HG03342 (cell line): ENCODE data around the gene DOK4.
"Not testable (repeated sequence)": the region's sequence is repeated elsewhere in the genome, so short reads cannot be mapped to it uniquely, and the experiment has no call there.

Experiments used
- ATAC-seq: cut with Tn5 transposase; IDR thresholded peaks from one replicate; pipeline ENCODE4 v1.9.1; 2021; ENCODE audit warnings: mild to moderate bottlenecking, moderate library complexity; ENCODE audit not compliant: unreplicated experiment

The DOK4 gene

GRCh38 chr16:57452021-57452420 is 34.3 kb downstream of the DOK4 start:
- ATAC-seq, result no peak

- peak; percentile 97 for ATAC-seq
Observed at GRCh38 chr16:57447186-57447962, 38.9 kb downstream of the DOK4 start, which contains the start of the genes CIAPIN1 and COQ9. Gene CIAPIN1 (minus strand): TSS chr16:57447385. CDS start chr16:57440928, 6,457 bp downstream. Gene COQ9 (plus strand): TSS chr16:57447479. CDS start chr16:57447506, 27 bp downstream.

GRCh38 chr16:57446531-57447185 is 39.6 kb downstream of the DOK4 start:
- peak; percentile 39 for ATAC-seq

- ATAC-seq, result no peak
Observed at GRCh38 chr16:57445510-57445909, 40.8 kb downstream of the DOK4 start.

- no peak for ATAC-seq
Observed at GRCh38 chr16:57444711-57445110, 41.6 kb downstream of the DOK4 start.

GRCh38 chr16:57440551-57440950 is 45.7 kb downstream of the DOK4 start:
- not testable (repeated sequence) for ATAC-seq

- ATAC-seq, result not testable (repeated sequence)
Observed at GRCh38 chr16:57439947-57440346, 46.3 kb downstream of the DOK4 start.

GRCh38 chr16:57435838-57436237 is 50.5 kb downstream of the DOK4 start:
- no peak for ATAC-seq

- ATAC-seq, result no peak
Observed at GRCh38 chr16:57434003-57434402, 52.3 kb downstream of the DOK4 start.

GRCh38 chr16:57432989-57433388 is 53.3 kb downstream of the DOK4 start:
- ATAC-seq, result no peak

- no peak for ATAC-seq
Observed at GRCh38 chr16:57432505-57432904, 53.8 kb downstream of the DOK4 start.

- ATAC-seq, result no peak
Observed at GRCh38 chr16:57430955-57431354, 55.3 kb downstream of the DOK4 start.

- no peak for ATAC-seq
Observed at GRCh38 chr16:57427824-57428223, 58.5 kb downstream of the DOK4 start.

- no peak for ATAC-seq
Observed at GRCh38 chr16:57427307-57427706, 59.0 kb downstream of the DOK4 start.

GRCh38 chr16:57426356-57426755 is 59.9 kb downstream of the DOK4 start:
- no peak for ATAC-seq

GRCh38 chr16:57424583-57424982 is 61.7 kb downstream of the DOK4 start:
- ATAC-seq, result no peak

- no peak for ATAC-seq
Observed at GRCh38 chr16:57423152-57423551, 63.1 kb downstream of the DOK4 start.

GRCh38 chr16:57422026-57422944 is 64.0 kb downstream of the DOK4 start:
- no peak for ATAC-seq
